Measurements from ENCODE around the gene SBNO2.
"Not testable (repeated sequence)": the region's sequence is repeated elsewhere in the genome, so short reads cannot be mapped to it uniquely, and the experiment has no call there.

The SBNO2 gene

DNA sequence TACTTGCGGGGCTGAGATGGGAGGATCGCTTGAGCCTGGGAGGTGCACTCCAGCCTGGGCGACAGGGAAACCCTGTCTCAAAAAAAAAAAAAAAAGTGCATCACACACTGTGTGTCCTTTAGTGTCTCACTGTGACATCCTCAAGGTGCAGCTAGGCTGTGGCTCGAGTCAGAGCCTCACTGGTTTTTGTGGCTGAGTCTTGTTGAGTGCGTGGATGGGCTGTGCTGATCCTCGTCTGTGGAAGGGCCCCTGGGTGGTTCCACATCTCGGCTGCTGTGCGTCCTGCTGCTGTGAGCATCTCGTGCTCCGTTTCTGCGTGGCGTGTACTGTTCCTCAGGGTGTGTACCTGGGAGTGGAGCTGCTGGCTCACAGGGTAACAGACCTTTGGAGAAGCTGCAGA is 42.7 kb upstream of the SBNO2 start:
- H3K27ac ChIP-seq (ENCODE audit: low read length) = no peak overlapping the region

DNA sequence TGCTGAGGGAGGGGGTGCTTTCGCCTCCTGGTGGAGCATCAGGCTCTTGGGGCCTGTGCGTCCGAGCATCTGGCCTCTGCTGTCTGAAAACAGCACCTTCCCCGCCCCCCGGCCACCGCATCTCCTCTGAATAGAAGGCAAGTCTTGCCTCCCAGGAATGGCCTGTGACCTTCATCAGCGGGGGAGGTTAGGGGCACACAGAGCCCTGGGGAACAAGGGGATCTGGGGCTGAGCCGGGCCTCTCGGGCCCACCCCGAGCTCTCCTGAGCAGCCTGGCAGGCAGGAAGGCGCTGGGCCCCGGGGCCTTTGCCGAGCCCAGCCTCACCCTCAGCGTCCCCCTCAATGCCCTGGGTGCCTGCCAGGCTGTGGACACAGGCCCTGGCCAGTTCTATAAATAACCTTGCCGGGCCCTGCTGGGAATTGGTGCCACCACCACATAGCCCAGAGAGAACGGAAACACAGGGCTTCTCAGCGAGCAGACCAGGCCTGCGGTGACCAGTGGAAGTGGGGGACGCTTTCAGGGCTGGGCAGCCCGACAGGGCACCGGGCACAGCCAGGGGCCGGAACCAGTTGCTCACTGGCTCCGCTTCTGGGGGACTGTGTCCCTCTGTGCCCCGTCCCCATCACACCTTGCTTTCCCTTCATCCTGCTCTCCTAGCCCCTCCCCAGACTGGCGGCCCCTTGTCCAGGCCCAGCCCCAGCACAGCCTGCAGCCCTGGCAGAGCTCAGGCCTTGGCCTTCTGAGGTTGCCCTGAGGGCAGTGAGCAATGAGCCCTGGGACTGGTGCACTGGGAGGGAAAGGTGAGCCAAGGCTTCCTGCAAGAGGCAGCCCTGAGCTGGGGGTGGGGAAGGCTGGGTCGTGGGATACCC is 41.0 kb upstream of the SBNO2 start:
- H3K36me3 ChIP-seq (ENCODE audit: control insufficient read depth in 1 of 2, insufficient read depth in 2 of 2, low read length in 2 of 2) = no peaks in the 10 kb centered on the region
- peaks cover 8 to 61% of the 10 kb centered on the region in 2 donors for H3K4me1 ChIP-seq (ENCODE audit: control insufficient read depth in 1 of 2, insufficient read depth in 2 of 2, low read length in 2 of 2)
- peak overlapping the region; percentile 77 for H3K27ac ChIP-seq (ENCODE audit: low read length)
- peak overlapping the region in 1 of 2 donors; percentile 23 for H3K4me3 ChIP-seq (ENCODE audit: low read depth in 1 of 2, low read length in 2 of 2)
- H3K27me3 ChIP-seq (ENCODE audit: low read depth, low read length) = no peaks in the 10 kb centered on the region
- no peaks in the 10 kb centered on the region for H3K9me3 ChIP-seq (ENCODE audit: control insufficient read depth in 1 of 2, low read length in 2 of 2)

More for the DNA sequence above, 42.7 kb upstream of the SBNO2 start:
- Histone ChIP-seq H3K4me1 (ENCODE audit: control insufficient read depth in 1 of 2, insufficient read depth in 2 of 2, low read length in 2 of 2) (peaks cover 8 to 58% of the 10 kb centered on the region in 2 donors), H3K4me3 (ENCODE audit: low read depth in 1 of 2, low read length in 2 of 2) (no peak overlapping the region), H3K9me3 (ENCODE audit: control insufficient read depth in 1 of 2, low read length in 2 of 2) (no peaks in the 10 kb centered on the region), H3K36me3 (ENCODE audit: control insufficient read depth in 1 of 2, insufficient read depth in 2 of 2, low read length in 2 of 2) (peaks cover 6 to 10% of the 10 kb centered on the region in 2 donors), H3K27me3 (ENCODE audit: low read depth, low read length) (no peaks in the 10 kb centered on the region)

DNA sequence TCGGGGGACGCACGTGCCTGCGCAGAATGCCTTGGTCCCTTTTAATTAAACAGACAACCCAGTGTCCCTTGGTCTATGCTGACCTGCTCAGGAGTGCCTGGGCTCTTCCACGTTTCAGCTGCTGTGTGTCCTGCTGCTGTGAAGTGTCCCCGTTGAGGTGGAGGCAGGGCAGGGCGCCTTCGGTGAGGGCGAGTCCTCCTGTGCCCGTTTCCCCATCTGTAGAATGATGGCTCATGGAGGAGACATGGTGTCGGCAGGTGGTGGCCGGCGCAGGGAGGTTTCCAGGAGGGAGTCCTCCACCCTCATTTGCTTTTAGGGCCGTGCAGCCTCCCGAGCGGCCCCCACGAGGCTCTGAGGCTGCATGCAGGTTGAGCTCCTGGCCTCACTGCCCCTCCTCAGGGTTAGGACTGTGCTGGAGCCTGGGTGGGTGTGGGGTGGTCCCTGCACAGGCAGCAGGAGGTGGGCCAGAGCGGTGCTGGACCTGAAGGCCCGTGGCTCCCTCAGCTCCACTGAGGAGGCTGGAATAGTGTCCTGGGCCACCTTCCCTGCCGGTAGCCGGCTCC is 40.3 kb upstream of the SBNO2 start:
- Histone ChIP-seq H3K27me3 (ENCODE audit: low read depth, low read length) (no peaks in the 10 kb centered on the region), H3K4me1 (ENCODE audit: control insufficient read depth in 1 of 2, insufficient read depth in 2 of 2, low read length in 2 of 2) (peaks cover 14 to 68% of the 10 kb centered on the region in 2 donors), H3K4me3 (ENCODE audit: low read depth in 1 of 2, low read length in 2 of 2) (peak overlapping the region in 1 of 2 donors; percentile 23), H3K27ac (ENCODE audit: low read length) (peak overlapping the region; percentile 77), H3K36me3 (ENCODE audit: control insufficient read depth in 1 of 2, insufficient read depth in 2 of 2, low read length in 2 of 2) (no peaks in the 10 kb centered on the region), H3K9me3 (ENCODE audit: control insufficient read depth in 1 of 2, low read length in 2 of 2) (no peaks in the 10 kb centered on the region)

DNA sequence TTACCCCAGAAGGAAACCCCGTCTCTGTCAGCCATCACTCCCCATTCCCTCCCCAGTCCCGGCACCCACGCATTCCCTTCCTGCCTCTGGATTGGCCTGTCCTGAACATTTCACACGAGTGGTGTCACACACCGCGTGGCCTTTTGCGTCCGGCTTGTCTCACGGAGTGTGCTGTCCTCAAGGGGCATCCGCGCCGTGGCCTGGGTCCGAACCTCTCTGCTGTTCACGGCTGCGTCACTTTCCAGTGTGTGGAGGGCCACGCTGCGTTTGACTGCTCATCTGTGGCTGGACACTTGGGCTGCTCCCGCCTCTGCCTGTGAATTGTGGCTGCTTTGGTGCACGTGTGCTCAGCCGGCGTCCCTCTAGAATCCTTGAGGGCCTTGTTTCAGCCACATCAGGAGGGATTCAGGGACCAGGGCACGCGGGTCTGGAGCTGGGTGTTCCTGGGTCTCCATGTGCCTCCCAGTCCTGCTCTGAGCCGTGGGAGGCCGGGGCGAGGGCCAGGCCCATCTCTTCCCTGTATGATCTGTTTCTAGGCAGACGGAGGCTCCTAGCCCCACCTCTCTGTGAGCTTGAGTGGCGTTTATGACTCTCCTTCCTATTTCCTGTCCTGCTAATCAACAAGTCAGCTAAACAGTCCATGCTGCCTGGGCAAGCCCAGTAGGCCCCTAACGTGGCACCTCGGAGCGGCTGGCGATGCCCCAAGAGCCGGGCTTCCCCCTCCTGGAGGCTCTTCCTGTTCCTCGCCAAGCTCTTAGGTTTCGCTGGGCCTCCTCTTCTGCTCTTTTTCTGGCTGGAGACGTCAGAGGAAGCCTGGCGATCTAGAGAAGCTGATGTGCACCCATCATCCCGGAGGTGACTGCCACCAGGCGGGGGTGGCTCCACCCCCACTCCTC is 39.6 kb upstream of the SBNO2 start:
- Histone ChIP-seq H3K27me3 (ENCODE audit: low read depth, low read length) (no peaks in the 10 kb centered on the region), H3K9me3 (ENCODE audit: control insufficient read depth in 1 of 2, low read length in 2 of 2) (no peaks in the 10 kb centered on the region), H3K36me3 (ENCODE audit: control insufficient read depth in 1 of 2, insufficient read depth in 2 of 2, low read length in 2 of 2) (no peaks in the 10 kb centered on the region), H3K27ac (ENCODE audit: low read length) (peak overlapping the region; percentile 77), H3K4me1 (ENCODE audit: control insufficient read depth in 1 of 2, insufficient read depth in 2 of 2, low read length in 2 of 2) (peaks cover 17 to 67% of the 10 kb centered on the region in 2 donors), H3K4me3 (ENCODE audit: low read depth in 1 of 2, low read length in 2 of 2) (peak overlapping the region in 1 of 2 donors; percentile 23)

DNA sequence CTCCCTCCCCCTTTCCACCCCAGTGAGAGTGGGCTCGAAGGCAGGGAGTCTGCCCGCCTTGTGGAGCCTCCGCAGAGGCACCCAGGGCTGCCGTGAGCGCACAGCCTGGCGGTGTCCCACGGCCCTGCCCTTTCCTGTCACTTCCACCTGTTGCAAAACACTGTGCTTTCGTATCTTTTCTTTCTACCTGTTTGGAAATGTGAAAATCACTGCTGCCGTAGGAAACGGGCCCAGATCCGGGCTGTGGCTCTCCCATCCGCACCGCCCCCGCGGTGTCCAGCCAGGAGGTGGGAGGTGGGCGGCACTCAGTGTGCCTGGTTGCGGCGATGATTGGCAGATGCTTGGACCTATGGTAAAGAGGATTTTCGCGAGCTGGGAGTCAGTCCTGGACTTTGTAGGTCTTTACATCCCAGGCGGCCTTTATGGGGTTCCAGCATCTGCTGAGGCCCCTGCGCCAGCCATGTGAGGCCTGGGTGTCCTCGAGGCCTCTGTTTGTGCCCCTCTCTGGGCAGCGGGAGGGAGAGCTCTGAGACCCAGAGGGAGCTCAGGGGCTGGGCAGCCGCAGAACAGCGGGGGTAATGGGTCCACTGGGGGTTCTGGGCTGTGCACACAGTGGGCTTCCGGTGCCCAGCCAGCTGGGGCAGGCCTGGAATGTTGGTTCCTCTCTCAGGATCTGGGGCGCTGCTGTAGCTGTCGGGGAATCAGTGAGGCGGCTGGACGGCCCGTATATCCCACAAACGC is 37.6 kb upstream of the SBNO2 start:
- Histone ChIP-seq H3K27me3 (ENCODE audit: low read depth, low read length) (no peaks in the 10 kb centered on the region), H3K4me3 (ENCODE audit: low read depth in 1 of 2, low read length in 2 of 2) (no peak overlapping the region), H3K27ac (ENCODE audit: low read length) (no peak overlapping the region), H3K9me3 (ENCODE audit: control insufficient read depth in 1 of 2, low read length in 2 of 2) (no peaks in the 10 kb centered on the region), H3K4me1 (ENCODE audit: control insufficient read depth in 1 of 2, insufficient read depth in 2 of 2, low read length in 2 of 2) (peaks cover 17 to 71% of the 10 kb centered on the region in 2 donors), H3K36me3 (ENCODE audit: control insufficient read depth in 1 of 2, insufficient read depth in 2 of 2, low read length in 2 of 2) (no peaks in the 10 kb centered on the region)

DNA sequence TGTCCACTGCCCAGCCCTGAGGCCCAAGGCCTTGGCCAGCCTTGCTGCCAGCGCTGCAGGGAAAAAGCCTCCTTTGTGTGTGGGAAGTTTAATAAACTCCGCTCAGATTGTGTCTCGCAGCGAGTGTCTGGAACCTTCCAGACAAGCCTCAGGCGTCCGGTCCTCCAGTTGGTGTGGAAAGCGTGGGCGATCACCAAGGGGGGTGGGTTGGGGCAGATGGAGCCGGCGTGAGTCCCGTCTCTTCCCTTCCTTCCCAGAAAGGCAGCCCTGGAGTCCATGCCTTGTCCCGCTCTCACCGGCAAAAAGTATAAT is 36.1 kb upstream of the SBNO2 start:
- H3K36me3 ChIP-seq (ENCODE audit: control insufficient read depth in 1 of 2, insufficient read depth in 2 of 2, low read length in 2 of 2) = no peaks in the 10 kb centered on the region
- H3K4me1 ChIP-seq (ENCODE audit: control insufficient read depth in 1 of 2, insufficient read depth in 2 of 2, low read length in 2 of 2) = peaks cover 14 to 63% of the 10 kb centered on the region in 2 donors
- H3K27me3 ChIP-seq (ENCODE audit: low read depth, low read length) = no peaks in the 10 kb centered on the region
- no peak overlapping the region for H3K4me3 ChIP-seq (ENCODE audit: low read depth in 1 of 2, low read length in 2 of 2)
- no peak overlapping the region for H3K27ac ChIP-seq (ENCODE audit: low read length)
- H3K9me3 ChIP-seq (ENCODE audit: control insufficient read depth in 1 of 2, low read length in 2 of 2) = no peaks in the 10 kb centered on the region

DNA sequence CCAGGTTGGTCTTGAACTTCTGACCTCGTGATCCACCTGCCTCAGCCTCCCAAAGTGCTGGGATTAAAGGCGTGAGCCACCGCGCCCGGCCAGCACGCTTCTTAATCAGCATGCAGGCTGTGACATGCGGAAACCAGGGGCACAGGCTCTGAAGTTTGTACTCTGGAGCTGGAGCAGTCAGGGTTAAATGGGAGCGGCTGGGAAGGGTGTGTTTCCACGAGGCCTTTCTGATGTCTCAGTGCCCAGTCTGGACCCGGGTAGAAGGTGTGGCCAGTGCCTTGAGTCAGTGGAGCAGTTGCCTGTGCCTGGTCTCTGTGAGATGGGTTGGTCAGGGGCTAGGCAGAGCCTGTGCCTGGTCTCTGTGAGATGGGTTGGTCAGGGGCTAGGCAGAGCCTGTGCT is 34.8 kb upstream of the SBNO2 start:
- peaks cover 16 to 52% of the 10 kb centered on the region in 2 donors for H3K4me1 ChIP-seq (ENCODE audit: control insufficient read depth in 1 of 2, insufficient read depth in 2 of 2, low read length in 2 of 2)
- H3K9me3 ChIP-seq (ENCODE audit: control insufficient read depth in 1 of 2, low read length in 2 of 2); H3K27ac ChIP-seq (ENCODE audit: low read length); H3K27me3 ChIP-seq (ENCODE audit: low read depth, low read length); H3K4me3 ChIP-seq (ENCODE audit: low read depth in 1 of 2, low read length in 2 of 2); H3K36me3 ChIP-seq (ENCODE audit: control insufficient read depth in 1 of 2, insufficient read depth in 2 of 2, low read length in 2 of 2): not testable (repeated sequence)

DNA sequence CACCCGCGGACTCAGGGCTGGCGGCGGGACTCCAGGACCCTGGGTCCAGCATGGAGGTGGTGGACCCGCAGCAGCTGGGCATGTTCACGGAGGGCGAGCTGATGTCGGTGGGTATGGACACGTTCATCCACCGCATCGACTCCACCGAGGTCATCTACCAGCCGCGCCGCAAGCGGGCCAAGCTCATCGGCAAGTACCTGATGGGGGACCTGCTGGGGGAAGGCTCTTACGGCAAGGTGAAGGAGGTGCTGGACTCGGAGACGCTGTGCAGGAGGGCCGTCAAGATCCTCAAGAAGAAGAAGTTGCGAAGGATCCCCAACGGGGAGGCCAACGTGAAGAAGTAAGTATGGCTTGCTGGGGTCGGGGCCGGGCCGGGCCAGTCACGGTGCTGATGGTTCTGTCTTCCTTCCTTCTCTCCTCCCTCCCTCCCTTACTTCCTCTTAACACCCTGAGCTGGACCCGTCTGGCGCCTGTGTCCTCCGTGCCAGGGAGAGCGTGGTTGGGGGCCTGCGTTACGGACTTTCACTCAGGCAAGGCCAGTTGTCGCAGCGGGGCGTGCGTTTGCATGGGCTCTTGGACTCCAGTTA is 32.9 kb upstream of the SBNO2 start:
- peak overlapping the region; percentile 74 for H3K27ac ChIP-seq (ENCODE audit: low read length)
- no peaks in the 10 kb centered on the region for H3K36me3 ChIP-seq (ENCODE audit: control insufficient read depth in 1 of 2, insufficient read depth in 2 of 2, low read length in 2 of 2)
- peaks cover 19 to 45% of the 10 kb centered on the region in 2 donors for H3K4me1 ChIP-seq (ENCODE audit: control insufficient read depth in 1 of 2, insufficient read depth in 2 of 2, low read length in 2 of 2)
- H3K9me3 ChIP-seq (ENCODE audit: control insufficient read depth in 1 of 2, low read length in 2 of 2) = no peaks in the 10 kb centered on the region
- H3K4me3 ChIP-seq (ENCODE audit: low read depth in 1 of 2, low read length in 2 of 2) = peak overlapping the region; percentile 70 to 82
- H3K27me3 ChIP-seq (ENCODE audit: low read depth, low read length) = no peaks in the 10 kb centered on the region

DNA sequence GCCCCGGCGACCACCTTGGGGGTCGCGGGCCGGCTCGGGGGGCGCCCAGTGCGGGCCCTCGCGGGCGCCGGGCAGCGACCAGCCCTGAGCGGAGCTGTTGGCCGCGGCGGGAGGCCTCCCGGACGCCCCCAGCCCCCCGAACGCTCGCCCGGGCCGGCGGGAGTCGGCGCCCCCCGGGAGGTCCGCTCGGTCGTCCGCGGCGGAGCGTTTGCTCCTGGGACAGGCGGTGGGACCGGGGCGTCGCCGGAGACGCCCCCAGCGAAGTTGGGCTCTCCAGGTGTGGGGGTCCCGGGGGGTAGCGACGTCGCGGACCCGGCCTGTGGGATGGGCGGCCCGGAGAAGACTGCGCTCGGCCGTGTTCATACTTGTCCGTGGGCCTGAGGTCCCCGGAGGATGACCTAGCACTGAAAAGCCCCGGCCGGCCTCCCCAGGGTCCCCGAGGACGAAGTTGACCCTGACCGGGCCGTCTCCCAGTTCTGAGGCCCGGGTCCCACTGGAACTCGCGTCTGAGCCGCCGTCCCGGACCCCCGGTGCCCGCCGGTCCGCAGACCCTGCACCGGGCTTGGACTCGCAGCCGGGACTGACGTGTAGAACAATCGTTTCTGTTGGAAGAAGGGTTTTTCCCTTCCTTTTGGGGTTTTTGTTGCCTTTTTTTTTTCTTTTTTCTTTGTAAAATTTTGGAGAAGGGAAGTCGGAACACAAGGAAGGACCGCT is 32.2 kb upstream of the SBNO2 start:
- peaks cover 19 to 39% of the 10 kb centered on the region in 2 donors for H3K4me1 ChIP-seq (ENCODE audit: control insufficient read depth in 1 of 2, insufficient read depth in 2 of 2, low read length in 2 of 2)
- H3K4me3 ChIP-seq (ENCODE audit: low read depth in 1 of 2, low read length in 2 of 2) = peak overlapping the region; percentile 70 to 82
- H3K27ac ChIP-seq (ENCODE audit: low read length) = peak overlapping the region; percentile 74
- no peaks in the 10 kb centered on the region for H3K9me3 ChIP-seq (ENCODE audit: control insufficient read depth in 1 of 2, low read length in 2 of 2)
- no peaks in the 10 kb centered on the region for H3K27me3 ChIP-seq (ENCODE audit: low read depth, low read length)
- no peaks in the 10 kb centered on the region for H3K36me3 ChIP-seq (ENCODE audit: control insufficient read depth in 1 of 2, insufficient read depth in 2 of 2, low read length in 2 of 2)
